Measurements from ENCODE around the gene ZNF691.
A peak's percentile ranks its signal among the peaks of the same experiment; 100 is the strongest.

Gene ZNF691

DNA sequence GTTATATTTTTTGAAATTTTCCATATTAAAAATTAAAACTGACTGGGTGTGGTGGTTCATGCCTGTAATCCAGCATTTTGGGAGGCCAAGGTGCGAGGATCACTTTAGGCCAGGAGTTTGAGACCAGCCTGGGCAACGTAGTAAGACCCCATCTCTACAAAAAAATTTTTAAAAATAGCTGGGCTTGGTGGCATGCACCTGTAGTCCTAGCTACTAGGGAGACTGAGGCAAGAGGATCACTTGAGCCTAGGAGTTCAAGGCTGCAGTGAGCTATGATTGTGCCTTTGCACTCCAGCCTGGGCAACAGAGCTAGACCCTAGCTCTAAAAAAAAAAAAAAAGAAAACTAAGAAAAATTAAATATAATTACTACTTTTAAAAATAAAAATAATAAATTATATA lies 24.7 kb upstream of the ZNF691 start:
- TF ChIP-seq, protein P1, sequence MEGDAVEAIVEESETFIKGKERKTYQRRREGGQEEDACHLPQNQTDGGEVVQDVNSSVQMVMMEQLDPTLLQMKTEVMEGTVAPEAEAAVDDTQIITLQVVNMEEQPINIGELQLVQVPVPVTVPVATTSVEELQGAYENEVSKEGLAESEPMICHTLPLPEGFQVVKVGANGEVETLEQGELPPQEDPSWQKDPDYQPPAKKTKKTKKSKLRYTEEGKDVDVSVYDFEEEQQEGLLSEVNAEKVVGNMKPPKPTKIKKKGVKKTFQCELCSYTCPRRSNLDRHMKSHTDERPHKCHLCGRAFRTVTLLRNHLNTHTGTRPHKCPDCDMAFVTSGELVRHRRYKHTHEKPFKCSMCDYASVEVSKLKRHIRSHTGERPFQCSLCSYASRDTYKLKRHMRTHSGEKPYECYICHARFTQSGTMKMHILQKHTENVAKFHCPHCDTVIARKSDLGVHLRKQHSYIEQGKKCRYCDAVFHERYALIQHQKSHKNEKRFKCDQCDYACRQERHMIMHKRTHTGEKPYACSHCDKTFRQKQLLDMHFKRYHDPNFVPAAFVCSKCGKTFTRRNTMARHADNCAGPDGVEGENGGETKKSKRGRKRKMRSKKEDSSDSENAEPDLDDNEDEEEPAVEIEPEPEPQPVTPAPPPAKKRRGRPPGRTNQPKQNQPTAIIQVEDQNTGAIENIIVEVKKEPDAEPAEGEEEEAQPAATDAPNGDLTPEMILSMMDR (IDR thresholded peaks at IDR 0.05; ENCODE audit: insufficient read depth, missing control alignments): no peak
- DNase-seq (ENCODE audit: insufficient read length, low spot score): no peak
- no peak for FAIRE-seq

DNA sequence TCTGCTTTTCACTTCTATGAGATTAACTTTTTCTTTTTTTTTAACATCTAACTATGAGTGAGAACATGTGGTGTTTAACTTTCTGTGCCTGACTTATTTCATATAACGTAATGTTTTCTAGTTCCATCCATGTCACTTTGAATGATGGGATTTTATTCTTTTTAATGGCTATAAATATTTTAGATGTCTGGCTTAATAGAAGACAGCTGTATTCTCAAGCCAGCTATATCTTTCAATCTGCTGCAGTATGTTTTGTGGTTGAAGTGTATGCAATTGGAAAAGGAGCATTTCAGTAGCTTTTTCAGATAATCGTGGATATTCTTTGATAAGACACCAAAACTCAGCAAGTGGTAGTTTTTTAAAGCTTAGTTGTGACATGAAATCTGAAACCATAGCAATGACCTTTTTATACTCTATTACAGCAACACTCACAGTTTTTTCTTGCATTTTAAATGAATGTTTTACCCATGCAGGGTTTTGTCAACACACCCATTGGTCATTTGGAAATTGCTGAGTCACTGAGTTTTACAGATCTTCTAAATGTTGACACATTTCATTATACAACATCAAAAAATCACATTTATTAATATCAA lies 23.5 kb upstream of the ZNF691 start:
- DNase-seq (ENCODE audit: insufficient read length, low spot score) (no peak), FAIRE-seq (peak; percentile 35)
- TF ChIP-seq, protein P1 (IDR thresholded peaks at IDR 0.05; ENCODE audit: insufficient read depth, missing control alignments): no peak

DNA sequence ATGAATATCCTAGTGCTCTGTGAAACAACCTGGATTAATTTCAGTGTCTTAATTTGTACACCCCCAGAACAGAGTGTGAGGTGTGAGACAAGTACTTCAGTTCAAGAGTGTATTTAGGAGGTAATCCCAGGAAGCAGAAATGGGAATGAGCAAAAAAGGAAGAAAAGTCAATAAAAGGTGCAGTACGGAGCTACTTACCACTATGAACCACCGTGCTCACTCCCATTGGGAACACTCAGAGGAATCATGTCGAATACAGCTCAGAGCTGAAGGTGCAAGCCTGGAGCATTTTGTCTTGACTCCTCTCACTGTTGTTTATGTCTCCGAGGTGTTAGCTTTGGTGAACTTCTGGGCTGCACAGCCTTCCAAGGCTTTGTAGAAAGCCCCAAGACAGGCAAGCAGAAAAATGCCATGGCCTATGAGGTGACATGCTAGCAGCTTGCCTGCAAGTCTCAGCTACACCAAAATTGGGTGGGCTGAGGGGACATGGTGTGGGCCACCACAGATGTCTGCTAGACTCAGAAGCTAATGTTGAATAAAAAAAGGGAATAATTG lies 21.9 kb upstream of the ZNF691 start:
- FAIRE-seq: no peak
- TF ChIP-seq, protein P1 (IDR thresholded peaks at IDR 0.05; ENCODE audit: insufficient read depth, missing control alignments): no peak
- DNase-seq (ENCODE audit: insufficient read length, low spot score): no peak

DNA sequence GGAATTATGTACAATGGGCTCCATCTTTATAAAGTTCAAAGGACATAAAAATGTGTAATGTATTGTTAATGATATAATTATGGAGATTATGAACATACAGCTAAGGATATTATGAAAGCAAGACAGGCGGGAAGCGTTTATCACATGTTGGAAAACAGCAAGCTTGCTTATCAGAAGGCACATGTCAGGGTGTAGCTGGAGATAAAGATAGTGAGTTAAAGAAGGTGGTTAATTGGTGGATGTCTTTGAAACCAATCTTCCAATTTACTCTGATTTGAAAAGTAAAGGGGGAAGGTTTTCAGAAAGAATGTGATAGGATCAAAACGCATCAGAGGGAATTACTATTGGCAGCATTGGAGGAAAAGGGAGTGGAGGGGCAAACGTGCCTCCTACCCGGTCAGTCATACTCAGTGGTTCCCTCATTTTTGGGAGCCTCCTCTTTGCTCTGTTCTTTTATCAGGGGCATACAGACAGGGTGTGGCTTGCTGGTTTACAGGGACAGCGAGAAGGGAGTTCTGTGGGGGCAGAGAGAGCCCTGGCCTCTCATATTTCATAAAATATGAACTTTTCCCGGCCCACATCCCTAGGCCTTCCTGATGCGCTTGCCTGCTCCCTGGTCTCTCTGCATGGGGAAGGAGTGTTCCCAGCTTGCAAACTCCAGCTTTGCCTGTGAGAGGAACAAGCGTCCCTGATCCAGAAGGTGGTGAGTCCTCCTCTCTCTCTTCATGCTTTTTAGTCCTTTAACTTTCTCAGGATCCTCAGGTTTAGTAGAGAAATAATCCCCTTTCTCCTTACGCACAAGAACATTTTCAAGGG lies 21.2 kb upstream of the ZNF691 start:
- TF ChIP-seq, protein P1 (IDR thresholded peaks at IDR 0.05; ENCODE audit: insufficient read depth, missing control alignments): no peak
- DNase-seq (ENCODE audit: insufficient read length, low spot score) (no peak), FAIRE-seq (no peak)

DNA sequence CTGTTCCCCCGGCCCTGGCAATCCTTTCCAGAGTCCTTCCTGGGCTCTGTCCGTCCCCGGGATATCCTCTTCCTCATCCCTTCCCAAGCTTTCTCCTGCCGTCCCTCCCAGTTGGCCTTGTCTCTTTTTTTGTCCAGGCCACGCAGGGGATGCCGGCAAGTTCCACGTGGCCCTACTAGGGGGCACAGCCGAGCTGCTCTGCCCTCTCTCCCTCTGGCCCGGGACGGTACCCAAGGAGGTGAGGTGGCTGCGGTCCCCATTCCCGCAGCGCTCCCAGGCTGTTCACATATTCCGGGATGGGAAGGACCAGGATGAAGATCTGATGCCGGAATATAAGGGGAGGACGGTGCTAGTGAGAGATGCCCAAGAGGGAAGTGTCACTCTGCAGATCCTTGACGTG lies 15.8 kb upstream of the ZNF691 start:
- DNase-seq (ENCODE audit: insufficient read length, low spot score) (no peak), FAIRE-seq (no peak)
- TF ChIP-seq, protein P1 (IDR thresholded peaks at IDR 0.05; ENCODE audit: insufficient read depth, missing control alignments): no peak

DNA sequence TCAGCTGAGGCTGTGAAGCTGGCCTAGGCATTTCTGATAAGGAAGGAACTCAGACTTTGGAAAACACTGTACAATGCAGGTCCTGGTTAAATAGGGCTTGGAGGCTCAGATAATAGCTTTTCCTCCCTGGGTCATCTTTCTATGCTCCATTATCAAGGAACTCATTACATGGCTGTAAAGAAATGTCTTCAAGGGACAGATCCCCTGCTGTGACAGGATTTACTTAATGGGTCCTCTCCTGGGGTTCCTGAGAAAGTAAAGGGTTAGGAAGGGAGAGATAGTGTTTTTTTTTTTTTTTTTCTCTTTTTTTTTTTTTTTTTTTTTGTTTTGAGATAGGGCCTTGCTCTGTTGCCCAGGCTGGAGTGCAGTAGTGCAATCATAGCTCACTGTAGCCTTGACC lies 15.1 kb upstream of the ZNF691 start:
- FAIRE-seq (no peak), DNase-seq (ENCODE audit: insufficient read length, low spot score) (no peak)
- TF ChIP-seq, protein P1 (IDR thresholded peaks at IDR 0.05; ENCODE audit: insufficient read depth, missing control alignments): no peak

All from D721Med (cell line).